ENCODE results near the gene SHC4. TPM values are rescaled to one million over a fixed set of nuclear protein-coding genes. Genes with fewer than 3 reads are reported as not detected.

Gene SHC4
- total RNA-seq, 2 experiments from 2014 or later = 0.41 to 1.3 TPM

DNA sequence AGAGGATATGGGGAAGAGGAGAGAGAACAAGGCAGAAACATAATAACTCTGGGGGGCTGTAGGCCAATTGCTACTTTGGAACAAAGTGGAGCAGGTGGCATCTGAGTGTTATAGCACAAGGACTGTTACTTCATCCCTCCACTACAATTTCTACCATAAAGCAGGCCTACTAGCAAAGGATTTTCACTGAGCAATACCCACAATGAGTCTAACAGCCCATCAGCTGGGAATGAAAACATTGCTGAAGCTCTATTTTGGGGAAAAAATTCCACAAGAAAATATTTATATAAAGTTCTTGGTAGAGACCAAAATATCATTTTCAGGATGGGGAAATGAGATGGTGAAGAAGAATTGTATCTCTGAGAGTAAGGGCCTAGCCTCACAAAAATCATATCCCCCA is 3.6 kb upstream of the SHC4 start:
- Histone ChIP-seq H2AFZ (ENCODE audit: low read length) (no peak overlapping the region), H3K27ac (ENCODE audit: low read depth, low read length, poor library complexity, severe bottlenecking) (no peak overlapping the region), H3K9me3 (ENCODE audit: low read length) (no peaks in the 10 kb centered on the region), H3K4me3 (ENCODE audit: low read depth, low read length, poor library complexity, severe bottlenecking) (no peak overlapping the region), H4K20me1 (ENCODE audit: insufficient read depth, low read length) (no peaks in the 10 kb centered on the region), H3K4me2 (ENCODE audit: low read length) (no peak overlapping the region), H3K4me1 (ENCODE audit: insufficient read depth, low read length, poor library complexity, severe bottlenecking) (no peaks in the 10 kb centered on the region), H3K9me2 (ENCODE audit: insufficient read depth, low read length) (no peaks in the 10 kb centered on the region), H3K79me2 (ENCODE audit: insufficient read depth, low read depth, low read length) (no peaks in the 10 kb centered on the region), H3K36me3 (ENCODE audit: insufficient read depth, low read length) (no peaks in the 10 kb centered on the region)
- DNase-seq (ENCODE audit: low spot score) = no peak
- intact Hi-C loops (cut with micrococcal nuclease; ENCODE audit: unreplicated experiment) = no loop called here
- ChIA-PET CTCF (ENCODE audit: unreplicated experiment) (no interaction called here), POLR2A (interaction anchor here (1.5 kb wide), 1 partner anchor 13 kb away, joined by 3 read pairs; no protein-coding TSS in a partner anchor)
- no TSS peak for BruUV-seq (replicated peaks)
- no peak for TF ChIP-seq EZH2phosphoT487 (IDR thresholded peaks at IDR 0.05; ENCODE audit: borderline replicate concordance, low read depth, low read length)
- TF ChIP-seq, protein P1, sequence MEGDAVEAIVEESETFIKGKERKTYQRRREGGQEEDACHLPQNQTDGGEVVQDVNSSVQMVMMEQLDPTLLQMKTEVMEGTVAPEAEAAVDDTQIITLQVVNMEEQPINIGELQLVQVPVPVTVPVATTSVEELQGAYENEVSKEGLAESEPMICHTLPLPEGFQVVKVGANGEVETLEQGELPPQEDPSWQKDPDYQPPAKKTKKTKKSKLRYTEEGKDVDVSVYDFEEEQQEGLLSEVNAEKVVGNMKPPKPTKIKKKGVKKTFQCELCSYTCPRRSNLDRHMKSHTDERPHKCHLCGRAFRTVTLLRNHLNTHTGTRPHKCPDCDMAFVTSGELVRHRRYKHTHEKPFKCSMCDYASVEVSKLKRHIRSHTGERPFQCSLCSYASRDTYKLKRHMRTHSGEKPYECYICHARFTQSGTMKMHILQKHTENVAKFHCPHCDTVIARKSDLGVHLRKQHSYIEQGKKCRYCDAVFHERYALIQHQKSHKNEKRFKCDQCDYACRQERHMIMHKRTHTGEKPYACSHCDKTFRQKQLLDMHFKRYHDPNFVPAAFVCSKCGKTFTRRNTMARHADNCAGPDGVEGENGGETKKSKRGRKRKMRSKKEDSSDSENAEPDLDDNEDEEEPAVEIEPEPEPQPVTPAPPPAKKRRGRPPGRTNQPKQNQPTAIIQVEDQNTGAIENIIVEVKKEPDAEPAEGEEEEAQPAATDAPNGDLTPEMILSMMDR (conservative IDR thresholded peaks at IDR 0.05; ENCODE audit: low read length) = no peak

DNA sequence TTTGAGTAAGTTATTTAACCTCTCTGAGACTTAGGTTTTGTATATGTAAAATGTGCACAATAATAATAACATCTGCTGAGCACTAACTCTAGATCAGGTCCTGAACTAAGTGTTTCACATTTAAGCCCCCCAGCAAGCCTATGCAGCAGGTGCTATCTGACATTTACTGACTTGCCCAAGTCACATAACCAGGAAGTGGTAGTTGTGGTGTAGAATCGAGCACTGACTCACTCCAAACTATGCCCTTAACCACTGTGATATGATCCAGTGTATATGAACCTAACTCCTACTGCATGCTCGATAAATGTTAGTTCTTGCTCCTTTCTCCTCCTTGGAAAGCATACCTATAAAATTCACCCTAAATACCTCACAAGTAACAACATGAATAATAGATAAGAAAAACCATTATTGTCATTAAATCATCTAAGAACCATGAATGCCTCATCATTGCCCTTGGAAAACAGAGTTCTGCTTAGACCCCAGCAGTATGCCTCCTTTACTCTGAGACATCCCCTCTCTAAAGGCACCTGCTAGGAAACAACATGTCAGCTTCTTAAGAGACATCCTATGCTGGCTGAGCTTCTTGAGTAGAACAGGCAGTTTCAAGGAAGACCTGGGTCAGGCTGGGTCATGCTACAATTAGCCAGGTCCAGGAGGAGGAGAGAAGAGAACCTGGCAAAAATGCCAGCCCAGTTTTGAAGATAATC is 3.0 kb upstream of the SHC4 start:
- Histone ChIP-seq H3K36me3 (ENCODE audit: insufficient read depth, low read length) (no peaks in the 10 kb centered on the region), H3K9me2 (ENCODE audit: insufficient read depth, low read length) (no peaks in the 10 kb centered on the region), H2AFZ (ENCODE audit: low read length) (no peak overlapping the region), H3K9me3 (ENCODE audit: low read length) (no peaks in the 10 kb centered on the region), H3K79me2 (ENCODE audit: insufficient read depth, low read depth, low read length) (no peaks in the 10 kb centered on the region), H3K27ac (ENCODE audit: low read depth, low read length, poor library complexity, severe bottlenecking) (no peak overlapping the region), H4K20me1 (ENCODE audit: insufficient read depth, low read length) (no peaks in the 10 kb centered on the region), H3K4me1 (ENCODE audit: insufficient read depth, low read length, poor library complexity, severe bottlenecking) (no peaks in the 10 kb centered on the region), H3K4me3 (ENCODE audit: low read depth, low read length, poor library complexity, severe bottlenecking) (no peak overlapping the region), H3K4me2 (ENCODE audit: low read length) (no peak overlapping the region)
- POLR2A ChIA-PET = interaction anchor here (1.5 kb wide), 1 partner anchor 13 kb away, joined by 3 read pairs; no protein-coding TSS in a partner anchor
- CTCF ChIA-PET (ENCODE audit: unreplicated experiment) = no interaction called here
- DNase-seq (ENCODE audit: low spot score) = no peak
- intact Hi-C loops (cut with micrococcal nuclease; ENCODE audit: unreplicated experiment) = no loop called here
- BruUV-seq (replicated peaks) = no TSS peak
- no peak for TF ChIP-seq EZH2phosphoT487 (IDR thresholded peaks at IDR 0.05; ENCODE audit: borderline replicate concordance, low read depth, low read length)
- TF ChIP-seq, protein P1 (conservative IDR thresholded peaks at IDR 0.05; ENCODE audit: low read length) = no peak

DNA sequence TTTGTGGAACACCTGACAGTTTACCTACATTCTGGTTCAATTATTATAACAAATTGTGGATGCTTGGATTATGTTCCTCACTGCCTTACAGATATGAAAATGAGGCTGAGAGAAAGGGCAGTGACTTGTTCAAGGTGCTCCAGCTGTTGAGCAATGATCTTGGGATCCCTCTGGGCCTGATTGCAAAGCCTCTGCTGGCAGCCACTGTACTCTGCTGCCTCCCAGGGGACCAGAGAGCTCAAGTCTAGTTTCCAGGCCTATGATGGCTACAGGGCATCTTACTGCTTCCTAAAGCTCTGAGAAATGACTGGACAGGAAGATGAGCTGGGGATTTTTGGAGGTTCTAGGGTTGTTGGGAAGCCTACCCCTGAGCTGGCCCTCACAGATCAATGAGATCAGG is 2.3 kb upstream of the SHC4 start:
- Histone ChIP-seq H4K20me1 (ENCODE audit: insufficient read depth, low read length) (no peaks in the 10 kb centered on the region), H3K36me3 (ENCODE audit: insufficient read depth, low read length) (no peaks in the 10 kb centered on the region), H3K79me2 (ENCODE audit: insufficient read depth, low read depth, low read length) (no peaks in the 10 kb centered on the region), H3K4me3 (ENCODE audit: low read depth, low read length, poor library complexity, severe bottlenecking) (no peak overlapping the region), H3K9me3 (ENCODE audit: low read length) (no peaks in the 10 kb centered on the region), H3K4me1 (ENCODE audit: insufficient read depth, low read length, poor library complexity, severe bottlenecking) (no peaks in the 10 kb centered on the region), H2AFZ (ENCODE audit: low read length) (no peak overlapping the region), H3K4me2 (ENCODE audit: low read length) (no peak overlapping the region), H3K9me2 (ENCODE audit: insufficient read depth, low read length) (no peaks in the 10 kb centered on the region), H3K27ac (ENCODE audit: low read depth, low read length, poor library complexity, severe bottlenecking) (no peak overlapping the region)
- CTCF ChIA-PET (ENCODE audit: unreplicated experiment) = no interaction called here
- intact Hi-C loops (cut with micrococcal nuclease; ENCODE audit: unreplicated experiment) = no loop called here
- POLR2A ChIA-PET = interaction anchor here (0.7 to 0.8 kb wide), 2 partner anchors 8 to 40 kb away, joined by 3 to 4 read pairs; no protein-coding TSS in a partner anchor
- BruUV-seq (replicated peaks) = no TSS peak
- peak; percentile 18 for DNase-seq (ENCODE audit: low spot score)
- TF ChIP-seq, protein P1 (conservative IDR thresholded peaks at IDR 0.05; ENCODE audit: low read length) = no peak
- TF ChIP-seq EZH2phosphoT487 (IDR thresholded peaks at IDR 0.05; ENCODE audit: borderline replicate concordance, low read depth, low read length) = no peak

Data from OCI-LY7 (cell line).